ENCODE measurements around the gene SLIT3. TPM values are rescaled to one million over a fixed set of nuclear protein-coding genes. Genes with fewer than 3 reads are reported as not detected.

Gene SLIT3
- total RNA-seq, 6 experiments from 2014 or later: 0.31 to 1.2 (median 0.65) TPM

DNA sequence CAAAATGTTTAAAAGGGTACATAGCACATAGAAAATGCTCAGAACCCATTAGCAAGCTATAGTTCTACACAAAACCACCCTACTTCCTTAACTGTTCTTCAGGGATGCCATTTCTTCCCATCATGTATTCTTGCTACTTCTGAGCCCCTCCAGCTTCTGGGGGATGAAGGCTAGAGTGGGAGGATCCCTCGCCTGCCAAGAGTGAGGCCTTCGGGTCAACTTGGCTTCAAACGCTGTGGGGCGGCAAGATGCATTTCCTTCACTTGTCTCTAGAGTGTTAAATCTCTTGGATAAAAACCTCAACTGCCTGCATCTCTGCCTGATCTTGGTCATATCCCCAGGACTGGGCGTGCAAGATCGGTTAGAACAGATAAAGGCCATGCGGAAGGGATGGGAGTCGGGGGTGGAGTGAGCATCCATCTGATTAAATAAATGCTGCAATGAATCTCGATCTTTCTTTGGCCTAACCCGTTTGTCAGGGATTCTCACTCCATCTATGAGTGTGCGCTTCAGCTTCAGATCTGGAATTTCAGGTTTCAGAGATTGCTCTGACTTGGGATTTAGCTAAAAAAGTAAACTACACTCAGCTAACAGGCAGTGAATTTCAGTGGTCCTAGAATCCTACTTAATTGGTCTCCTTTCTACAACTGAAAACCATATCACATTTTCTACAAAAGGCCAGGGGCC is 603.8 kb downstream of the SLIT3 start:
- TF ChIP-seq POLR2A (IDR thresholded peaks at IDR 0.05) (no peak), CTCF (IDR thresholded peaks at IDR 0.05) (no peak)
- Histone ChIP-seq H3K27ac (no peak overlapping the region), H3K4me1 (no peaks in the 10 kb centered on the region), H3K27me3 (no peaks in the 10 kb centered on the region), H3K4me3 (no peak overlapping the region), H3K36me3 (no peaks in the 10 kb centered on the region), H3K9me3 (no peaks in the 10 kb centered on the region)
- DNase-seq (no peak), ATAC-seq (no peak)
- intact Hi-C loops (cut with DNase I): no loop called here
- WGBS (ENCODE audit: insufficient coverage, low coverage, low lambda C conversion rate, missing lambda C conversion rate): 81% methylated on average over 10 of the region's 11 CpGs

- H3K4me1 ChIP-seq: no peaks in the 10 kb centered on the region
- H3K36me3 ChIP-seq: no peaks in the 10 kb centered on the region
- no peak for DNase-seq
- ATAC-seq: no peak
- H3K9me3 ChIP-seq: no peaks in the 10 kb centered on the region
- 20% methylated on average over 1 of the region's 2 CpGs for WGBS (ENCODE audit: insufficient coverage, low coverage, low lambda C conversion rate, missing lambda C conversion rate)
- intact Hi-C loops (cut with DNase I): no loop called here
- H3K27me3 ChIP-seq: no peaks in the 10 kb centered on the region
- H3K4me3 ChIP-seq: no peak overlapping the region
- no peak for TF ChIP-seq CTCF (IDR thresholded peaks at IDR 0.05)
- no peak overlapping the region for H3K27ac ChIP-seq
Measured at GRCh38 chr5:168696611-168697010, 604.3 kb downstream of the SLIT3 start.

- H3K27me3 ChIP-seq: no peaks in the 10 kb centered on the region
- H3K36me3 ChIP-seq: no peaks in the 10 kb centered on the region
- H3K9me3 ChIP-seq: no peaks in the 10 kb centered on the region
- DNase-seq (no peak), ATAC-seq (no peak)
- 56% methylated on average over 5 of the region's 5 CpGs for WGBS (ENCODE audit: insufficient coverage, low coverage, low lambda C conversion rate, missing lambda C conversion rate)
- no peak overlapping the region for H3K27ac ChIP-seq
- H3K4me3 ChIP-seq: no peak overlapping the region
- H3K4me1 ChIP-seq: no peaks in the 10 kb centered on the region
- intact Hi-C loops (cut with DNase I): no loop called here
- no peak for TF ChIP-seq POLR2A (IDR thresholded peaks at IDR 0.05)
Measured at GRCh38 chr5:168695301-168695835, 605.6 kb downstream of the SLIT3 start.

DNA sequence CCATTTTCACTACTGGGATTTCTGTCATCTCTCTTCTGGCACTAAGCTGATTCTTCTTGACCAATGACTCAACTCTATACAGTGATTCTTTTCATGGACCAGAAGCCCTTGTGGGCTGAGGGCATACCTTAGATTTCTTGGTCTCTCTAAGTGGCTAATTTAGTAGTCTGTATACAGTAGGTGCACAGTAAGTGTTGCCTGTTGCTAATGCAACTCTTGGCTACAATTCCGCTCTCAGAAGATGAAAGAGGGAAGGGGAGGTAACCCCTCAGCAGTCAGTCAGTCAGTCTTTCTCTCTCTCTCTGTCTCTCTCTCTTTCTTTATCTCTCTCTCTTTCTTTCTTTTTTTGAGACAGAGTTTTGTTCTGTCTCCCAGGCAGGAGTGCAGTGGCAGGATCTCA is 606.6 kb downstream of the SLIT3 start:
- Histone ChIP-seq H3K4me1 (no peaks in the 10 kb centered on the region), H3K36me3 (no peaks in the 10 kb centered on the region), H3K9me3 (no peaks in the 10 kb centered on the region), H3K27ac (no peak overlapping the region), H3K4me3 (no peak overlapping the region), H3K27me3 (no peaks in the 10 kb centered on the region)
- no peak for DNase-seq
- TF ChIP-seq CTCF (IDR thresholded peaks at IDR 0.05) (no peak), POLR2A (IDR thresholded peaks at IDR 0.05) (no peak)
- ATAC-seq: no peak
- intact Hi-C loops (cut with DNase I): no loop called here
- WGBS (ENCODE audit: insufficient coverage, low coverage, low lambda C conversion rate, missing lambda C conversion rate): 100% methylated on average over 1 of the region's 1 CpG

GRCh38 chr5:168693883-168694282 is 607.1 kb downstream of the SLIT3 start:
- intact Hi-C loops (cut with DNase I): no loop called here
- WGBS (ENCODE audit: insufficient coverage, low coverage, low lambda C conversion rate, missing lambda C conversion rate): 75% methylated on average over 1 of the region's 3 CpGs
- Histone ChIP-seq H3K9me3 (no peaks in the 10 kb centered on the region), H3K27ac (no peak overlapping the region), H3K27me3 (no peaks in the 10 kb centered on the region), H3K36me3 (no peaks in the 10 kb centered on the region), H3K4me3 (no peak overlapping the region), H3K4me1 (no peaks in the 10 kb centered on the region)
- no peak for ATAC-seq
- no peak for DNase-seq
- TF ChIP-seq CTCF (IDR thresholded peaks at IDR 0.05) (no peak), POLR2A (IDR thresholded peaks at IDR 0.05) (no peak)

Measured in right lobe of liver (tissue), 6 donors.